HepG2 (cell line): ENCODE data around the gene FEM1B. TPM values are rescaled to one million over a fixed set of nuclear protein-coding genes. Genes with fewer than 3 reads are reported as not detected.

Source experiments
- ATM ChIP-seq: fragments of 450-650 bp; IDR thresholded peaks from 2 replicates; pipeline ENCODE4 v1.7.1; 2017; ENCODE audit warnings: mild to moderate bottlenecking, borderline replicate concordance
- HNRNPL ChIP-seq: fragments of 200-400 bp; formaldehyde crosslinking; IDR thresholded peaks from 2 replicates; pipeline ENCODE4 v1.6.1; 2017; ENCODE audit warnings: mild to moderate bottlenecking, low read depth, low read length
- KDM3A ChIP-seq: IDR thresholded peaks from 2 replicates; pipeline ENCODE4 v1.6.1; 2018; ENCODE audit warnings: low read depth, missing compliant biosample characterization
- KLF12 ChIP-seq: sonication (generic); formaldehyde crosslinking; IDR thresholded peaks from 2 replicates; pipeline ENCODE4 v1.4.0; 2020; ENCODE audit warnings: missing genetic modification reagents, borderline replicate concordance
- KLF15 ChIP-seq: sonication (generic); formaldehyde crosslinking; IDR thresholded peaks from 2 replicates; pipeline ENCODE4 v1.8.1; 2023; ENCODE audit warnings: borderline replicate concordance, mild to moderate bottlenecking, inconsistent platforms, missing genetic modification reagents, mixed read lengths
- MAFK ChIP-seq, 2 experiments: IDR thresholded peaks in 1 of 2; conservative IDR thresholded peaks in 1 of 2; 2 replicates each; pipeline ENCODE4 v1.6.1; 2011; ENCODE audit warnings: improper control_type of control experiment in 2 of 2, low read length in 2 of 2
- MATR3 ChIP-seq: sonication (generic); formaldehyde crosslinking; IDR thresholded peaks from 2 replicates; pipeline ENCODE4 v1.4.0; 2020; ENCODE audit warnings: missing genetic modification reagents
- NCOA5 ChIP-seq: sonication (generic); formaldehyde crosslinking; IDR thresholded peaks from 2 replicates; pipeline ENCODE4 v1.4.0; 2020; ENCODE audit warnings: missing genetic modification reagents
- NFKB2 ChIP-seq: sonication (generic); formaldehyde crosslinking; IDR thresholded peaks from 2 replicates; pipeline ENCODE4 v1.4.0; 2020; ENCODE audit warnings: missing genetic modification reagents, borderline replicate concordance
- PRMT3 ChIP-seq: sonication (generic); formaldehyde crosslinking; IDR thresholded peaks from 2 replicates; pipeline ENCODE4 v1.8.1; 2022; ENCODE audit warnings: low read depth, mild to moderate bottlenecking, moderate library complexity, missing genetic modification reagents, borderline replicate concordance
- RFXANK ChIP-seq: IDR thresholded peaks from 2 replicates; pipeline ENCODE4 v1.6.1; 2016
- TCF7L2 ChIP-seq: IDR thresholded peaks from 2 replicates; pipeline ENCODE4 v1.6.1; 2011; ENCODE audit warnings: mild to moderate bottlenecking, low read depth, low read length, moderate library complexity
- THAP8 ChIP-seq: sonication (generic); formaldehyde crosslinking; IDR thresholded peaks from 2 replicates; pipeline ENCODE4 v1.5.1; 2020; ENCODE audit warnings: missing genetic modification reagents, mild to moderate bottlenecking, borderline replicate concordance
- ZNF142 ChIP-seq: sonication (generic); formaldehyde crosslinking; IDR thresholded peaks from 2 replicates; pipeline ENCODE4 v1.4.0; 2020; ENCODE audit warnings: missing genetic modification reagents
- ZNF17 ChIP-seq: sonication (generic); formaldehyde crosslinking; IDR thresholded peaks from 2 replicates; pipeline ENCODE4 v1.5.0; 2020; ENCODE audit warnings: mild to moderate bottlenecking, missing genetic modification reagents
- ZNF280B ChIP-seq: sonication (generic); formaldehyde crosslinking; IDR thresholded peaks from 2 replicates; pipeline ENCODE4 v1.5.0; 2020; ENCODE audit warnings: missing genetic modification reagents, mild to moderate bottlenecking, borderline replicate concordance
- ZNF414 ChIP-seq: sonication (generic); formaldehyde crosslinking; IDR thresholded peaks from 2 replicates; pipeline ENCODE4 v1.5.0; 2020; ENCODE audit warnings: missing genetic modification reagents
- ZNF557 ChIP-seq: sonication (generic); formaldehyde crosslinking; IDR thresholded peaks from 2 replicates; pipeline ENCODE4 v1.4.0; 2020; ENCODE audit warnings: missing genetic modification reagents
- ZNF569 ChIP-seq: sonication (generic); formaldehyde crosslinking; IDR thresholded peaks from 2 replicates; pipeline ENCODE4 v1.5.0; 2020; ENCODE audit warnings: mild to moderate bottlenecking, missing genetic modification reagents, moderate library complexity, borderline replicate concordance
- polyA plus RNA-seq, 8 experiments: library from polyadenylated mRNA; depleted of rRNA in 3 of 8; stranded (reverse) in 7 of 8; unstranded in 1 of 8; fragments of >200 nt; fragmentation: Illumina TruSeq in 4 of 8; extraction: Trizol in 4 of 8; gene quantifications; 2 replicates each; pipeline versions ENCODE4 v1.2.1 to v1.2.3, GENCODE V29; 2011 to 2016; ENCODE audit warnings: low read depth in 4 of 8, missing spikeins in 1 of 8, mixed read lengths in 1 of 8; ENCODE audit not compliant: insufficient read depth in 1 of 8
- total RNA-seq, 5 experiments: library from RNA; depleted of rRNA; stranded (reverse); fragments of >200 nt; fragmentation: Illumina TruSeq; extraction: Trizol; gene quantifications; 2 replicates each; pipeline ENCODE4 v1.2.3, GENCODE V29; 2016; ENCODE audit warnings: low read depth in 1 of 5

The FEM1B gene
- total and polyA plus RNA-seq, 2 of the 13 experiments (the other 11 are each of a cell fraction or from before 2014, with no cell fraction given), result 38.1 to 40.0 TPM

GRCh38 chr15:68277603-68278344, at the start of gene FEM1B (continued):
- TF ChIP-seq ZNF414 (CRISPR knock-in tag) (peak; percentile 95), ZNF280B (CRISPR knock-in tag) (no peak; the same call in 1 of the 2 replicates), THAP8 (CRISPR knock-in tag) (no peak), TCF7L2 (no peak), KLF12 (CRISPR knock-in tag) (peak; percentile 85), PRMT3 (CRISPR knock-in tag) (no peak; the same call in 1 of the 2 replicates), MATR3 (no peak), KDM3A (CRISPR knock-in tag) (peak; percentile 81; the same call in 1 of the 2 replicates), ZNF569 (CRISPR knock-in tag) (no peak), RFXANK (CRISPR knock-in tag) (0 out of 2 replicates have a peak, but pooled peaks have one; percentile 35), KLF15 (CRISPR knock-in tag) (peak; percentile 79; the same call in 1 of the 2 replicates), ATM (no peak), HNRNPL (0 out of 2 replicates have a peak, but pooled peaks have one; percentile 74), ZNF17 (no peak), MAFK (conservative IDR thresholded peaks at IDR 0.05 in 1 of 2, IDR thresholded peaks at IDR 0.05 in 1 of 2; ENCODE audit: low read length in 2 of 2) (no peak), NFKB2 (CRISPR knock-in tag) (peak; percentile 91), NCOA5 (CRISPR knock-in tag) (no peak), ZNF557 (CRISPR knock-in tag) (peak; percentile 41; the same call in 1 of the 2 replicates), ZNF142 (peak; percentile 74; the same call in 1 of the 2 replicates)
